ENCODE results near the gene TSEN54. TPM values are rescaled to one million over a fixed set of nuclear protein-coding genes. Genes with fewer than 3 reads are reported as not detected.

Gene TSEN54
- polyA plus RNA-seq, 1 of the 3 experiments (the other 2 are of a cell fraction), result 29.8 TPM

GRCh38 chr17:75521951-75522727 is 5.8 kb downstream of the TSEN54 start:
- Histone ChIP-seq H3K9ac (no peak overlapping the region), H3K36me3 (replicated peaks in 1 of 2; ENCODE audit: control insufficient read depth in 1 of 2, insufficient read depth in 2 of 2, low read length in 1 of 2) (peaks cover 13 to 19% of the 10 kb centered on the region in 2 experiments), H3K79me2 (ENCODE audit: insufficient read depth) (no peaks in the 10 kb centered on the region), H3K27me3 (ENCODE audit: insufficient read depth) (peaks cover 12% of the 10 kb centered on the region; the same call in 1 of the 2 replicates), H3F3A (replicated peaks; ENCODE audit: insufficient read depth) (peaks cover 11% of the 10 kb centered on the region), H3K4me3 (ENCODE audit: low read depth in 2 of 2, low read length in 1 of 2) (no peak overlapping the region), H3K9me3 (no peaks in the 10 kb centered on the region), H2AFZ (ENCODE audit: low read depth) (no peak overlapping the region), H3K4me1 (ENCODE audit: control insufficient read depth in 1 of 2, insufficient read depth in 2 of 2, low read depth in 1 of 2, low read length in 1 of 2) (peaks cover 0 to 22% of the 10 kb centered on the region in 2 experiments; a peak in 1 of 4 replicates), H3K9me2 (no peaks in the 10 kb centered on the region), H3K4me2 (no peak overlapping the region), H4K20me1 (ENCODE audit: insufficient read depth) (peaks cover 13% of the 10 kb centered on the region; the same call in 1 of the 2 replicates), H3K27ac (ENCODE audit: low read depth in 2 of 2, low read length in 1 of 2) (no peak overlapping the region)
- CTCF ChIA-PET, result interaction anchor here (0.9 to 4.0 kb wide), 8 partner anchors 18 to 251 kb away, joined by 3 to 13 read pairs (median 4); partner anchors contain the start of gene MIF4GD
- DNase-seq, result no peak
- POLR2A ChIA-PET, result interaction anchor here (0.6 kb wide), 1 partner anchor 18 kb away, joined by 3 read pairs; no protein-coding TSS in a partner anchor
- 97% methylated on average over 32 of the region's 33 CpGs for WGBS (ENCODE audit: low lambda C conversion rate)
- TF ChIP-seq RAD21 (IDR thresholded peaks at IDR 0.05; ENCODE audit: low read length) (no peak), EZH2phosphoT487 (IDR thresholded peaks at IDR 0.05; ENCODE audit: borderline replicate concordance, low read depth) (no peak), ZBTB33 (IDR thresholded peaks at IDR 0.05; ENCODE audit: borderline replicate concordance, low read depth) (no peak), MAX (IDR thresholded peaks at IDR 0.05; ENCODE audit: low read depth) (no peak), RXRA (IDR thresholded peaks at IDR 0.05; ENCODE audit: borderline replicate concordance, low read depth) (no peak), JUND (IDR thresholded peaks at IDR 0.05) (no peak), GABPA (IDR thresholded peaks at IDR 0.05; ENCODE audit: low read depth) (no peak), USF2 (IDR thresholded peaks at IDR 0.05; ENCODE audit: borderline replicate concordance, low read depth, low read length) (no peak), MEF2A (IDR thresholded peaks at IDR 0.05; ENCODE audit: borderline replicate concordance, low read depth) (no peak), NRF1 (IDR thresholded peaks at IDR 0.05; ENCODE audit: low read depth, low read length) (no peak), CHD2 (IDR thresholded peaks at IDR 0.05; ENCODE audit: low read length, partially characterized antibody) (no peak), FOXM1 (IDR thresholded peaks at IDR 0.05; ENCODE audit: low read depth) (no peak), YY1 (IDR thresholded peaks at IDR 0.05; ENCODE audit: low read depth) (no peak), SIN3A (IDR thresholded peaks at IDR 0.05; ENCODE audit: borderline replicate concordance, low read depth, low read length) (no peak), MXI1 (IDR thresholded peaks at IDR 0.05; ENCODE audit: low read depth, low read length) (no peak), TEAD4 (IDR thresholded peaks at IDR 0.05; ENCODE audit: borderline replicate concordance, insufficient read depth) (no peak), GATA2 (CRISPR knock-in tag; IDR thresholded peaks at IDR 0.05) (no peak)
